Measurements from ENCODE around the gene TDRD7.

DNA sequence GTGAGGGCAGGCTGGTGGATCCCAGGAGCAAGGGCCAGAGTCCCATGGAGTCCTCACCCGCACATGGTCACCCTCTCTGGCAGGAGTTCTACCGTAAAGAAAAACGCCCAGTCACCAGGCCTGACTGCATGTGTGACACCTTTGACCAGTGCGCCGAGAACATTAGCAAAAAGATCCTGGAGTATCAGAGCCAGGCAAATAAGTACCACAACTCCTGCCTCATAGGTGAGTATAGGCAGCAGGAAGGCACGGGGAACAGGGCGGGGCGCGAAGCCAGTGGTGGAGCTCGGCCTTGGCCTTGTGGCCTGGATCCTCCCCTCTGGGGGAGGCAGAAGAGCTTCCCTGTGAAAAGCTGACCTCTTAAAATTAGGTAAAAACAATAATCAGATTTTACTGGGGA, 45.4 kb upstream of the TDRD7 start:
- TF ChIP-seq, protein P1, sequence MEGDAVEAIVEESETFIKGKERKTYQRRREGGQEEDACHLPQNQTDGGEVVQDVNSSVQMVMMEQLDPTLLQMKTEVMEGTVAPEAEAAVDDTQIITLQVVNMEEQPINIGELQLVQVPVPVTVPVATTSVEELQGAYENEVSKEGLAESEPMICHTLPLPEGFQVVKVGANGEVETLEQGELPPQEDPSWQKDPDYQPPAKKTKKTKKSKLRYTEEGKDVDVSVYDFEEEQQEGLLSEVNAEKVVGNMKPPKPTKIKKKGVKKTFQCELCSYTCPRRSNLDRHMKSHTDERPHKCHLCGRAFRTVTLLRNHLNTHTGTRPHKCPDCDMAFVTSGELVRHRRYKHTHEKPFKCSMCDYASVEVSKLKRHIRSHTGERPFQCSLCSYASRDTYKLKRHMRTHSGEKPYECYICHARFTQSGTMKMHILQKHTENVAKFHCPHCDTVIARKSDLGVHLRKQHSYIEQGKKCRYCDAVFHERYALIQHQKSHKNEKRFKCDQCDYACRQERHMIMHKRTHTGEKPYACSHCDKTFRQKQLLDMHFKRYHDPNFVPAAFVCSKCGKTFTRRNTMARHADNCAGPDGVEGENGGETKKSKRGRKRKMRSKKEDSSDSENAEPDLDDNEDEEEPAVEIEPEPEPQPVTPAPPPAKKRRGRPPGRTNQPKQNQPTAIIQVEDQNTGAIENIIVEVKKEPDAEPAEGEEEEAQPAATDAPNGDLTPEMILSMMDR (conservative IDR thresholded peaks at IDR 0.05): no peak
- TF ChIP-seq ZFX (IDR thresholded peaks at IDR 0.05): no peak

Data from C4-2B (cell line).